Inflammatory macrophage (primary cell): Measurements from ENCODE around the gene COL4A4.
"Not testable (repeated sequence)": the region's sequence is repeated elsewhere in the genome, so short reads cannot be mapped to it uniquely, and the experiment has no call there.

Source experiments
- DNase-seq, 2 donors: peaks; one replicate each; pipeline ENCODE4 v3.0.0-alpha.2; 2020 to 2022

The COL4A4 gene

GRCh38 chr2:227106845-227107759 lies 56.9 kb downstream of the COL4A4 start:
- peak; percentile 67 to 68 for DNase-seq

GRCh38 chr2:227103583-227103982 lies 60.4 kb downstream of the COL4A4 start:
- DNase-seq = no peak

GRCh38 chr2:227099340-227099739 lies 64.7 kb downstream of the COL4A4 start:
- DNase-seq = no peak

- no peak for DNase-seq
Measured at GRCh38 chr2:227098162-227098515, 65.9 kb downstream of the COL4A4 start.

- DNase-seq = no peak
Measured at GRCh38 chr2:227097495-227098161, 66.4 kb downstream of the COL4A4 start.

GRCh38 chr2:227095346-227095745 lies 68.7 kb downstream of the COL4A4 start:
- DNase-seq = no peak

GRCh38 chr2:227082286-227082685 lies 81.7 kb downstream of the COL4A4 start:
- no peak for DNase-seq

- DNase-seq = no peak
Measured at GRCh38 chr2:227079726-227080125, 84.3 kb downstream of the COL4A4 start.

- not testable (repeated sequence) for DNase-seq
Measured at GRCh38 chr2:227065065-227065464, 98.9 kb downstream of the COL4A4 start.

GRCh38 chr2:227058888-227059399 lies 105.1 kb downstream of the COL4A4 start:
- DNase-seq = no peak

GRCh38 chr2:227057743-227058447 lies 106.1 kb downstream of the COL4A4 start:
- no peak for DNase-seq

GRCh38 chr2:227057060-227057459 lies 106.9 kb downstream of the COL4A4 start:
- DNase-seq = no peak

GRCh38 chr2:227054006-227054405 lies 110.0 kb downstream of the COL4A4 start:
- no peak for DNase-seq

- DNase-seq = no peak
Measured at GRCh38 chr2:227052879-227053278, 111.1 kb downstream of the COL4A4 start.

- DNase-seq = no peak
Measured at GRCh38 chr2:227043981-227044380, 120.0 kb downstream of the COL4A4 start.

GRCh38 chr2:227038550-227039189 lies 125.3 kb downstream of the COL4A4 start:
- DNase-seq = no peak

GRCh38 chr2:227036527-227036926 lies 127.5 kb downstream of the COL4A4 start:
- DNase-seq = no peak

GRCh38 chr2:227035711-227036367 lies 128.2 kb downstream of the COL4A4 start:
- no peak for DNase-seq

GRCh38 chr2:227033471-227034148 lies 130.4 kb downstream of the COL4A4 start:
- peak; percentile 18 to 28 for DNase-seq

GRCh38 chr2:227031379-227031778 lies 132.6 kb downstream of the COL4A4 start:
- DNase-seq = no peak

- no peak for DNase-seq
Measured at GRCh38 chr2:227030789-227031188, 133.2 kb downstream of the COL4A4 start.
